ENCODE measurements around the gene SATL1.
"Not testable (repeated sequence)": the region's sequence is repeated elsewhere in the genome, so short reads cannot be mapped to it uniquely, and the experiment has no call there.

SATL1 gene

DNA sequence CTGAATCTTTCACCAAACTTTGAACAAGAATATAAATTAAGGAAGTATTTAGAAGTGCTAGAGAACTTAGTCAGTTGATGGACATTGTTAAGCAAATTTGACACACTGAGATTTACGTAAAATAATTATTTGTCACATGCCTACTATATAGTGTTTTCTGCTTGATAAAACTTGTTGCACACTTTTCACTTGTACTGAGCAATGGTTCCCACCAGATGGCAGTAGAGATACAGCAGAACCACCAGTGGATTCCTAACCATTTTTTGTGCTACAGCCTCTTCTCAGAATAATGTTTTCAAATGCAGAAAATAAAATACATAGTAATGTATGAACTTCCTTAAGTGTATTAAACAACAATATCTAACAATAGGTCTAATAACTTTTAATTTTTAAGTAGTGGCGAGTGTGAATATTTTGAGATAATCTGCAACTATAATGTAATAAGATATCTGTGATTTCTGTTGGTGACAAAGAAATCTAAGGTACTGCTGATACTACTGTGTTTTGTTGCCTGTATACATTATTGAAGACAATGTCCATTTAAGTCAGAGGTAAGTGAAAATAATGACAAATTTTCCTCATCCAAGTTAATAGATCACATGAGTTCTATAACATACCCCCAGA, 158.7 kb downstream of the SATL1 start:
- no peak overlapping the region for H4K12ac ChIP-seq (ENCODE audit: low read depth, low read length)
- no peak overlapping the region for H3K14ac ChIP-seq (ENCODE audit: low read length)
- no peak overlapping the region for H2AK5ac ChIP-seq (ENCODE audit: low read length)
- no peak overlapping the region for H4K91ac ChIP-seq (ENCODE audit: low read depth, low read length)
- H3K4me1 ChIP-seq (ENCODE audit: control insufficient read depth in 1 of 2, insufficient read depth in 2 of 2, low read length in 2 of 2) = no peaks in the 10 kb centered on the region
- no peak overlapping the region for H3K18ac ChIP-seq (ENCODE audit: low read length)
- H4K8ac ChIP-seq (ENCODE audit: low read depth, low read length) = no peak overlapping the region
- no peaks in the 10 kb centered on the region for H3K9me3 ChIP-seq (ENCODE audit: insufficient read depth, low read depth, low read length)
- peak in 1 of 2 donors; percentile 62 for DNase-seq
- H3K4me2 ChIP-seq (ENCODE audit: low read length) = no peak overlapping the region
- no peak overlapping the region for H3K4ac ChIP-seq (ENCODE audit: low read depth, low read length)
- H3K4me3 ChIP-seq (ENCODE audit: low read depth, low read length) = no peak overlapping the region
- no peak overlapping the region for H2BK120ac ChIP-seq (ENCODE audit: insufficient read depth, low read length, poor library complexity)
- H2BK12ac ChIP-seq (ENCODE audit: low read length) = no peak overlapping the region
- no peak overlapping the region for H2BK5ac ChIP-seq (ENCODE audit: low read depth, low read length, poor library complexity)
- no peak overlapping the region for H3K27ac ChIP-seq (ENCODE audit: low read depth, low read length)
- H3K23ac ChIP-seq (ENCODE audit: low read length) = no peak overlapping the region
- no peaks in the 10 kb centered on the region for H3K79me1 ChIP-seq (ENCODE audit: low read length)
- no peak overlapping the region for H3K9ac ChIP-seq (ENCODE audit: low read length)
- no peaks in the 10 kb centered on the region for H3K27me3 ChIP-seq (ENCODE audit: insufficient read depth, low read length)
- no peaks in the 10 kb centered on the region for H3K36me3 ChIP-seq (ENCODE audit: control insufficient read depth in 1 of 2, insufficient read depth in 2 of 2, low read length in 2 of 2)
- no peaks in the 10 kb centered on the region for H3K79me2 ChIP-seq (ENCODE audit: control insufficient read depth, insufficient read depth, low read length, poor library complexity)
- no peak overlapping the region for H2AFZ ChIP-seq (ENCODE audit: insufficient read depth, low read length, poor library complexity)
- no CpG with 5 or more reads among the region's 2 CpGs for WGBS (ENCODE audit: extremely low coverage, insufficient coverage, insufficient read length)

DNA sequence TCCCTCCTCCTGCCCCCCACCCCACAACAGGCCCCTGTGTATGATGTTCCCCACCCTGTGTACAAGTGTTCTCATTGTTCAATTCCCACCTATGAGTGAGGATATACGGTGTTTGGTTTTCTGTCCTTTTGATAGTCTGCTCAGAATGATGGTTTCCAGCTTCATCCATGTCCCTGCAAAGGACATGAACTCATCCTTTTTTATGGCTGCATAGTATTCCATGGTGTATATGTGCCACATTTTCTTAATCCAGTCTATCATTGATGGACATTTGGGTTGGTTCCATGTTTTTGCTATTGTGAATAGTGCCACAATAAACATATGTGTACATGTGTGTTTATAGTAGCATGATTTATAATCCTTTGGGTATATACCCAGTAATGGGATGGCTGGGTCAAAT, 166.3 kb downstream of the SATL1 start:
- no CpG with 5 or more reads among the region's 1 CpG for WGBS (ENCODE audit: extremely low coverage, insufficient coverage, insufficient read length)
- not testable (repeated sequence) for H3K79me1 ChIP-seq (ENCODE audit: low read length)

DNA sequence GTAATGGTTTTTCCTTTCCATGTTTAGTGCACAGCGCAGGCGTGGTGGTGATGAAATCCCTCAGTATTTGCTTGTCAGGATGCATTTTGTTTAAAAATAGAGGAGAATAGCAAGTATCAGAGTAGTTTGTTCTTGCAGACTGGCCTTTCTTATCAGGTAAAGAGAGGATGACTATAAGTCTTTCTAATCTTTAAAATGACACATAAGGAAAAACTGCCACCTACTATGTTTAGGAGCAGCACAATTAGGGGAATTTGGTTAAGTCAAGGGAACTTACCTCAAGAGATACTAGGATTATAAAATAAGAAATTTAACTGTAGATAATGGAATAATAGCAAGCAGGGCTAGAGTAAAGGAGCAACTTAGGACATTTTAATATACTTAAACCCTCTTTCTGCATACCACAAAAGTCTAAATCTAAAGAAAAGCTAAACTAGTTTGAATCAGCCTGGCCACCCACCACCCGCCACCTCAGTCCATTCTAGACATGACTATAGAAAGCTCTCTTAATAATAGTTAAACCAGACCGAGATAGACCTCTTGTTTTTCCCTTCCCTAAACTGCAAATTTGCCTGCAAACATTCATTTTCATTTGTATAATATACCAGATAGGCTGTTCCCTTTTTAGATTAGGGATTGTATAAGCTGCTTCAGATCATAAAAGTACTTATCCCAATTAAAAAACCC, 177.9 kb downstream of the SATL1 start:
- Histone ChIP-seq H3K18ac (ENCODE audit: low read length) (no peak overlapping the region), H3K4me3 (ENCODE audit: low read depth, low read length) (no peak overlapping the region), H3K79me2 (ENCODE audit: control insufficient read depth, insufficient read depth, low read length, poor library complexity) (no peaks in the 10 kb centered on the region), H3K27me3 (ENCODE audit: insufficient read depth, low read length) (no peaks in the 10 kb centered on the region), H3K4me2 (ENCODE audit: low read length) (no peak overlapping the region), H2BK5ac (ENCODE audit: low read depth, low read length, poor library complexity) (no peak overlapping the region), H3K14ac (ENCODE audit: low read length) (no peak overlapping the region), H4K12ac (ENCODE audit: low read depth, low read length) (no peak overlapping the region), H2AK5ac (ENCODE audit: low read length) (no peak overlapping the region), H3K9ac (ENCODE audit: low read length) (no peak overlapping the region), H4K91ac (ENCODE audit: low read depth, low read length) (no peak overlapping the region), H2BK120ac (ENCODE audit: insufficient read depth, low read length, poor library complexity) (no peak overlapping the region), H3K36me3 (ENCODE audit: control insufficient read depth in 1 of 2, insufficient read depth in 2 of 2, low read length in 2 of 2) (no peaks in the 10 kb centered on the region), H3K79me1 (ENCODE audit: low read length) (no peaks in the 10 kb centered on the region), H2BK12ac (ENCODE audit: low read length) (no peak overlapping the region), H3K9me3 (ENCODE audit: insufficient read depth, low read depth, low read length) (no peaks in the 10 kb centered on the region), H3K27ac (ENCODE audit: low read depth, low read length) (no peak overlapping the region), H3K23ac (ENCODE audit: low read length) (no peak overlapping the region), H3K4ac (ENCODE audit: low read depth, low read length) (no peak overlapping the region), H4K8ac (ENCODE audit: low read depth, low read length) (no peak overlapping the region), H2AFZ (ENCODE audit: insufficient read depth, low read length, poor library complexity) (no peak overlapping the region), H3K4me1 (ENCODE audit: control insufficient read depth in 1 of 2, insufficient read depth in 2 of 2, low read length in 2 of 2) (no peaks in the 10 kb centered on the region)
- WGBS (ENCODE audit: extremely low coverage, insufficient coverage, insufficient read length) = no CpG with 5 or more reads among the region's 4 CpGs
- no peak for DNase-seq

More for the DNA sequence above, 166.3 kb downstream of the SATL1 start:
- not testable (repeated sequence) for H4K91ac ChIP-seq (ENCODE audit: low read depth, low read length); H3K18ac ChIP-seq (ENCODE audit: low read length); DNase-seq; H3K4me1 ChIP-seq (ENCODE audit: control insufficient read depth in 1 of 2, insufficient read depth in 2 of 2, low read length in 2 of 2); H3K27ac ChIP-seq (ENCODE audit: low read depth, low read length); H3K9ac ChIP-seq (ENCODE audit: low read length); H3K27me3 ChIP-seq (ENCODE audit: insufficient read depth, low read length); H2BK5ac ChIP-seq (ENCODE audit: low read depth, low read length, poor library complexity); H2BK12ac ChIP-seq (ENCODE audit: low read length); H3K23ac ChIP-seq (ENCODE audit: low read length); H3K9me3 ChIP-seq (ENCODE audit: insufficient read depth, low read depth, low read length); H3K4me3 ChIP-seq (ENCODE audit: low read depth, low read length); H3K4ac ChIP-seq (ENCODE audit: low read depth, low read length); H4K8ac ChIP-seq (ENCODE audit: low read depth, low read length); H3K14ac ChIP-seq (ENCODE audit: low read length); H4K12ac ChIP-seq (ENCODE audit: low read depth, low read length); H3K79me2 ChIP-seq (ENCODE audit: control insufficient read depth, insufficient read depth, low read length, poor library complexity); H3K36me3 ChIP-seq (ENCODE audit: control insufficient read depth in 1 of 2, insufficient read depth in 2 of 2, low read length in 2 of 2); H3K4me2 ChIP-seq (ENCODE audit: low read length); H2BK120ac ChIP-seq (ENCODE audit: insufficient read depth, low read length, poor library complexity); H2AFZ ChIP-seq (ENCODE audit: insufficient read depth, low read length, poor library complexity); H2AK5ac ChIP-seq (ENCODE audit: low read length)

DNA sequence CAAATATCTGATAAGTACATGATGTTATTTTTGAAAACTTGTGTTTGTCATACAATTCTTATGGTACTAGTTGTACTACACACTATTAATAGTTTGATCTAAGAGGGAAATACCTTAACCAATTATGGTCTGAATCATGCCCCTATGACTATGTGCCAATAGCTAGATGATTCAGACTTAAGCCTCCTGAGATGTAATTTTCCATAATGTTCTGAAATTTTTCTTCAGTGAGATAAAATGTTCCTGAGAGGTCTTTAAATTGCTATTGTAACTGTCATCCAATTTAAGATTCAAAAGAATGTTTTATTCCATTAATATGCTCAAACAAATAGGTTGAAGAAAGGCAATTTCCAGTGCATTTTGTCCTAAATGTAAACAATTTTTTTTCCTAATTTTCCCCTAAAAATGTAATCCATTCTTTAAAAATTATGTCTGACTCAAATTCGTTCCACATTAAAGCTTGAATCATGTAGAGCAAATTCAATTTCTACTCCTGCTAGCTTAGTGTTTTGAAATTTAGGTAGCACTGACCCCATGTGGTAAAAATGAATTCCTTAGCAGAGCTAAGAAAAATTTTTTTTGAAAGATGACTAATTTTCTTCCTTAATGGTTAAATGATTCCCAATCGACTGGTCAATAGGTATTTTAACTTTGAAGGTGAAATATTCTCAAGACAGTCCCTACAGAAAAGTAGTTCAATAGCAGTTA, 190.8 kb downstream of the SATL1 start:
- H3K4ac ChIP-seq (ENCODE audit: low read depth, low read length) = no peak overlapping the region
- no peak overlapping the region for H3K23ac ChIP-seq (ENCODE audit: low read length)
- H2AK5ac ChIP-seq (ENCODE audit: low read length) = no peak overlapping the region
- H2AFZ ChIP-seq (ENCODE audit: insufficient read depth, low read length, poor library complexity) = no peak overlapping the region
- no peak overlapping the region for H2BK120ac ChIP-seq (ENCODE audit: insufficient read depth, low read length, poor library complexity)
- no peak overlapping the region for H2BK5ac ChIP-seq (ENCODE audit: low read depth, low read length, poor library complexity)
- H3K36me3 ChIP-seq (ENCODE audit: control insufficient read depth in 1 of 2, insufficient read depth in 2 of 2, low read length in 2 of 2) = no peaks in the 10 kb centered on the region
- no peaks in the 10 kb centered on the region for H3K9me3 ChIP-seq (ENCODE audit: insufficient read depth, low read depth, low read length)
- H3K9ac ChIP-seq (ENCODE audit: low read length) = no peak overlapping the region
- no peaks in the 10 kb centered on the region for H3K79me2 ChIP-seq (ENCODE audit: control insufficient read depth, insufficient read depth, low read length, poor library complexity)
- H3K27me3 ChIP-seq (ENCODE audit: insufficient read depth, low read length) = no peaks in the 10 kb centered on the region
- no peak overlapping the region for H4K8ac ChIP-seq (ENCODE audit: low read depth, low read length)
- H3K4me3 ChIP-seq (ENCODE audit: low read depth, low read length) = no peak overlapping the region
- H3K4me1 ChIP-seq (ENCODE audit: control insufficient read depth in 1 of 2, insufficient read depth in 2 of 2, low read length in 2 of 2) = no peaks in the 10 kb centered on the region
- no peak overlapping the region for H3K27ac ChIP-seq (ENCODE audit: low read depth, low read length)
- no CpG with 5 or more reads among the region's 2 CpGs for WGBS (ENCODE audit: extremely low coverage, insufficient coverage, insufficient read length)
- H3K14ac ChIP-seq (ENCODE audit: low read length) = no peak overlapping the region
- H2BK12ac ChIP-seq (ENCODE audit: low read length) = no peak overlapping the region
- H3K79me1 ChIP-seq (ENCODE audit: low read length) = no peaks in the 10 kb centered on the region
- no peak overlapping the region for H4K91ac ChIP-seq (ENCODE audit: low read depth, low read length)
- no peak overlapping the region for H3K4me2 ChIP-seq (ENCODE audit: low read length)
- no peak overlapping the region for H4K12ac ChIP-seq (ENCODE audit: low read depth, low read length)
- H3K18ac ChIP-seq (ENCODE audit: low read length) = no peak overlapping the region
- DNase-seq = peak; percentile 11 to 86
